Left colon (tissue), 2 donors: ENCODE data around the gene PCDHGC4. TPM values are rescaled to one million over a fixed set of nuclear protein-coding genes. Genes with fewer than 3 reads are reported as not detected.

Experiments used
- ATAC-seq: fragments of 200-7000 bp; cut with Tn5 transposase; one replicate; pipeline ENCODE4 v1.9.1; 2020; ENCODE audit warnings: mild to moderate bottlenecking, moderate library complexity
- DNase-seq, 2 donors: peaks; one replicate each; pipeline ENCODE4 v3.0.0-alpha.2; 2020
- intact Hi-C, 2 donors: fragments of 100-400 bp; cut with DNase I in 1 of 2; cut with micrococcal nuclease in 1 of 2; formaldehyde crosslinking; loops; one replicate each; pipeline versions ENCODE4 v1.11.2 to v1.14.0; 2022; cut with DNase I, micrococcal nuclease
- total RNA-seq, 2 donors: library from RNA; stranded (reverse); fragmentation: NEBNext Ultra II Directional; extraction: Animal tissue kit (Norgen Biotek cat#: 25700); gene quantifications; one replicate each; pipeline ENCODE4 v1.2.1, GENCODE V29; 2021
- donor health status: DM: no; HTN: no; CAD: no.
- donor health status: DM: yes; HTN: yes; CAD: no.

The PCDHGC4 gene
- total RNA-seq, 2 donors from 2014 or later: 0.64 to 0.92 TPM

- DNase-seq: no peak
- no peak for ATAC-seq
- intact Hi-C loops: no loop called here
Measured at GRCh38 chr5:141488591-141489561, 4.0 kb downstream of the PCDHGC4 start, which contains the start of gene PCDHGC5. Gene PCDHGC5, plus strand, starts transcription at chr5:141489081. Its CDS starts 160 bp downstream, at chr5:141489241.

GRCh38 chr5:141489841-141490240 is 5.0 kb downstream of the PCDHGC4 start:
- intact Hi-C loops: no loop called here
- DNase-seq (no peak), ATAC-seq (no peak)

- ATAC-seq (no peak), DNase-seq (no peak)
- intact Hi-C loops: no loop called here
Measured at GRCh38 chr5:141490271-141490670, 5.4 kb downstream of the PCDHGC4 start.

- ATAC-seq (no peak), DNase-seq (no peak)
- intact Hi-C loops: no loop called here
Measured at GRCh38 chr5:141490771-141491170, 5.9 kb downstream of the PCDHGC4 start.

GRCh38 chr5:141491323-141492167 is 6.7 kb downstream of the PCDHGC4 start:
- no peak for ATAC-seq
- intact Hi-C loops: no loop called here
- DNase-seq: no peak

- ATAC-seq (no peak), DNase-seq (no peak)
- intact Hi-C loops: no loop called here
Measured at GRCh38 chr5:141492168-141492885, 7.5 kb downstream of the PCDHGC4 start.

- ATAC-seq: no peak
- intact Hi-C loops: no loop called here
- DNase-seq: no peak
Measured at GRCh38 chr5:141493500-141494422, 8.9 kb downstream of the PCDHGC4 start.

GRCh38 chr5:141494761-141495452 is 10.1 kb downstream of the PCDHGC4 start:
- DNase-seq (no peak), ATAC-seq (no peak)
- intact Hi-C loops: no loop called here

GRCh38 chr5:141495453-141495811 is 10.6 kb downstream of the PCDHGC4 start:
- DNase-seq (no peak), ATAC-seq (no peak)
- intact Hi-C loops: no loop called here

- intact Hi-C loops: no loop called here
- DNase-seq (no peak), ATAC-seq (no peak)
Measured at GRCh38 chr5:141496038-141496437, 11.2 kb downstream of the PCDHGC4 start.

GRCh38 chr5:141501761-141502160 is 16.9 kb downstream of the PCDHGC4 start:
- no peak for ATAC-seq
- DNase-seq: no peak
- intact Hi-C loops: no loop called here

GRCh38 chr5:141503681-141504080 is 18.9 kb downstream of the PCDHGC4 start:
- intact Hi-C loops: no loop called here
- DNase-seq (no peak), ATAC-seq (no peak)

- ATAC-seq (no peak), DNase-seq (no peak)
- intact Hi-C loops: no loop called here
Measured at GRCh38 chr5:141504216-141504615, 19.4 kb downstream of the PCDHGC4 start.

- DNase-seq (no peak), ATAC-seq (no peak)
- intact Hi-C loops: no loop called here
Measured at GRCh38 chr5:141506381-141507155, 21.7 kb downstream of the PCDHGC4 start.

- ATAC-seq (no peak), DNase-seq (no peak)
- intact Hi-C loops: no loop called here
Measured at GRCh38 chr5:141507387-141508091, 22.7 kb downstream of the PCDHGC4 start.

- intact Hi-C loops: no loop called here
- no peak for DNase-seq
- no peak for ATAC-seq
Measured at GRCh38 chr5:141508440-141508797, 23.6 kb downstream of the PCDHGC4 start.
